Stomach (tissue), 9 donors: Measurements from ENCODE around the gene SIK3. TPM values are rescaled to one million over a fixed set of nuclear protein-coding genes. Genes with fewer than 3 reads are reported as not detected.

Source experiments
- DNase-seq, 2 donors: peaks; one replicate each; pipeline versions ENCODE4 v3.0.0 to v3.0.0-alpha.2; 2013 to 2019
- H3K27ac ChIP-seq, 5 donors: fragments of 200-600 bp in 4 of 5; sonication (generic) in 4 of 5; one replicate each; pipeline ENCODE4 v1.5.1; 2013 to 2019; ENCODE audit warnings: mild to moderate bottlenecking in 1 of 5, moderate library complexity in 1 of 5
- H3K27me3 ChIP-seq, 3 donors: fragments of 200-600 bp; sonication (generic); one replicate each; pipeline ENCODE4 v1.5.1; 2017 to 2019; ENCODE audit warnings: mixed run types in 1 of 3
- H3K36me3 ChIP-seq, 4 donors: fragments of 200-600 bp; sonication (generic); 1 replicate in 3 of 4; 2 replicates in 1 of 4; pipeline ENCODE4 v1.5.1; 2016 to 2019
- H3K4me1 ChIP-seq, 4 donors: fragments of 200-600 bp; sonication (generic); one replicate each; pipeline ENCODE4 v1.5.1; 2016 to 2019
- H3K4me3 ChIP-seq, 4 donors: fragments of 200-600 bp; sonication (generic) in 3 of 4; one replicate each; pipeline ENCODE4 v1.5.1; 2016 to 2019; ENCODE audit warnings: mild to moderate bottlenecking in 1 of 4
- H3K9me3 ChIP-seq, 4 donors: fragments of 200-600 bp; sonication (generic); one replicate each; pipeline ENCODE4 v1.5.1; 2016 to 2019
- CTCF ChIP-seq, 7 experiments: fragments of 450-650 bp in 4 of 7; fragments of 200-600 bp in 3 of 7; sonication (generic) in 3 of 7; IDR thresholded peaks; one replicate each; pipeline ENCODE4 v1.5.1; 2016 to 2019; ENCODE audit warnings: antibody characterized with exemption in 7 of 7, control low read depth in 2 of 7, mild to moderate bottlenecking in 1 of 7
- EP300 ChIP-seq: sonication (generic); formaldehyde crosslinking; IDR thresholded peaks from one replicate; pipeline ENCODE4 v1.6.1; 2017; ENCODE audit warnings: antibody characterized with exemption
- POLR2A ChIP-seq, 4 donors: fragments of 450-650 bp; IDR thresholded peaks; one replicate each; pipeline ENCODE4 v1.6.1; 2016; ENCODE audit warnings: antibody characterized with exemption in 4 of 4, control low read depth in 2 of 4, mild to moderate bottlenecking in 1 of 4, moderate library complexity in 1 of 4
- POLR2AphosphoS5 ChIP-seq, 3 donors: sonication (generic); formaldehyde crosslinking; IDR thresholded peaks; one replicate each; pipeline ENCODE4 v1.6.1; 2016; ENCODE audit warnings: antibody characterized with exemption in 3 of 3
- WGBS, 5 donors: extraction: QIAGEN DNeasy Blood & Tissue Kit in 3 of 5; methylation state at CpG; one replicate each; pipeline versions ENCODE4 v1.1.5 to v1.1.7; 2013 to 2018; 5-methylcytosine and 5-hydroxymethylcytosine counted together
- intact Hi-C: fragments of 100-400 bp; cut with DNase I; formaldehyde crosslinking; loops from one replicate; pipeline ENCODE4 v1.15.1; 2023; ENCODE audit warnings: low total_unique reads
- polyA plus RNA-seq, 3 donors: library from polyadenylated mRNA; stranded (reverse); fragments of 200-250 nt; gene quantifications; one replicate each; pipeline ENCODE4 v1.2.3, GENCODE V29; 2013
- total RNA-seq, 5 donors: library from RNA; depleted of rRNA; stranded (reverse); fragments of >200 nt; gene quantifications; one replicate each; pipeline versions ENCODE4 v1.1.0 to v1.2.3, GENCODE V29; 2014 to 2016
- donor health status: healthy with polysubstance abuse.
- donor health status: Bipolar disorder and iron deficiency.
- donor health status: healthy.

The SIK3 gene
- total and polyA plus RNA-seq, 8 donors, result 6.5 to 97.8 (median 23.7) TPM

- Histone ChIP-seq H3K36me3 (peaks cover 66 to 100% (median 100%) of the 10 kb centered on the region in 4 donors), H3K4me3 (no peak overlapping the region), H3K4me1 (peaks cover 0 to 3% (median under 1%) of the 10 kb centered on the region in 4 donors), H3K9me3 (no peaks in the 10 kb centered on the region), H3K27ac (no peak overlapping the region), H3K27me3 (no peaks in the 10 kb centered on the region)
- DNase-seq, result no peak
- intact Hi-C loops, result no loop called here
- 86 to 98% (median 94%) methylated on average over 3 of the region's 3 CpGs for WGBS, 5 donors
- TF ChIP-seq CTCF (IDR thresholded peaks at IDR 0.05) (no peak), POLR2AphosphoS5 (IDR thresholded peaks at IDR 0.05) (no peak), EP300 (no peak), POLR2A (IDR thresholded peaks at IDR 0.05) (no peak)
Observed at GRCh38 chr11:116862951-116863350, 235.3 kb downstream of the SIK3 start.

- peak in 1 of 2 donors; percentile 30 for DNase-seq
- intact Hi-C loops, result no loop called here
Observed at GRCh38 chr11:116862185-116862584, 236.0 kb downstream of the SIK3 start.

GRCh38 chr11:116861539-116861938 is 236.7 kb downstream of the SIK3 start:
- H3K4me1 ChIP-seq, result peaks cover 0 to 5% (median 0%) of the 10 kb centered on the region in 4 donors
- H3K9me3 ChIP-seq, result no peaks in the 10 kb centered on the region
- intact Hi-C loops, result no loop called here
- 44 to 97% (median 93%) methylated on average over 1 of the region's 1 CpG for WGBS, 5 donors
- H3K27me3 ChIP-seq, result no peaks in the 10 kb centered on the region
- H3K4me3 ChIP-seq, result no peak overlapping the region
- TF ChIP-seq POLR2AphosphoS5 (IDR thresholded peaks at IDR 0.05) (no peak), POLR2A (IDR thresholded peaks at IDR 0.05) (no peak), CTCF (IDR thresholded peaks at IDR 0.05) (no peak), EP300 (no peak)
- peaks cover 56 to 100% (median 99%) of the 10 kb centered on the region in 4 donors for H3K36me3 ChIP-seq
- DNase-seq, result no peak
- H3K27ac ChIP-seq, result no peak overlapping the region

More at GRCh38 chr11:116862185-116862584, 236.0 kb downstream of the SIK3 start:
- 88 to 97% (median 90%) methylated on average over 3 of the region's 3 CpGs for WGBS, 5 donors
- Histone ChIP-seq H3K27ac (no peak overlapping the region), H3K36me3 (peaks cover 63 to 100% (median 100%) of the 10 kb centered on the region in 4 donors), H3K4me1 (peaks cover 0 to 5% (median 0%) of the 10 kb centered on the region in 4 donors), H3K4me3 (no peak overlapping the region), H3K9me3 (no peaks in the 10 kb centered on the region), H3K27me3 (no peaks in the 10 kb centered on the region)
- TF ChIP-seq POLR2A (IDR thresholded peaks at IDR 0.05), result no peak
- no peak for TF ChIP-seq CTCF (IDR thresholded peaks at IDR 0.05)
- TF ChIP-seq EP300, result no peak

GRCh38 chr11:116860303-116860702 is 237.9 kb downstream of the SIK3 start:
- H3K4me1 ChIP-seq, result peaks cover 0 to 8% (median 0%) of the 10 kb centered on the region in 4 donors
- TF ChIP-seq POLR2AphosphoS5 (IDR thresholded peaks at IDR 0.05) (no peak), POLR2A (IDR thresholded peaks at IDR 0.05) (no peak), EP300 (no peak)
- H3K9me3 ChIP-seq, result no peaks in the 10 kb centered on the region
- 87 to 94% (median 92%) methylated on average over 6 of the region's 6 CpGs for WGBS, 5 donors
- H3K36me3 ChIP-seq, result peaks cover 55 to 98% (median 89%) of the 10 kb centered on the region in 4 donors
- DNase-seq, result no peak
- H3K27me3 ChIP-seq, result no peaks in the 10 kb centered on the region
- intact Hi-C loops, result no loop called here
- H3K27ac ChIP-seq, result no peak overlapping the region
- H3K4me3 ChIP-seq, result no peak overlapping the region

- TF ChIP-seq POLR2A (IDR thresholded peaks at IDR 0.05) (no peak), EP300 (no peak), CTCF (IDR thresholded peaks at IDR 0.05) (no peak), POLR2AphosphoS5 (IDR thresholded peaks at IDR 0.05) (no peak)
- Histone ChIP-seq H3K27me3 (no peaks in the 10 kb centered on the region), H3K27ac (no peak overlapping the region), H3K4me1 (peaks cover under 1 to 20% (median 5%) of the 10 kb centered on the region in 4 donors), H3K4me3 (no peak overlapping the region), H3K9me3 (no peaks in the 10 kb centered on the region), H3K36me3 (peaks cover 55 to 92% (median 85%) of the 10 kb centered on the region in 4 donors)
- 91 to 100% (median 96%) methylated on average over 3 to 8 of the region's 8 CpGs for WGBS, 5 donors
- intact Hi-C loops, result no loop called here
- DNase-seq, result no peak
Observed at GRCh38 chr11:116859175-116859574, 239.1 kb downstream of the SIK3 start.
